Measurements from ENCODE around the gene ATP2A3.

The ATP2A3 gene

DNA sequence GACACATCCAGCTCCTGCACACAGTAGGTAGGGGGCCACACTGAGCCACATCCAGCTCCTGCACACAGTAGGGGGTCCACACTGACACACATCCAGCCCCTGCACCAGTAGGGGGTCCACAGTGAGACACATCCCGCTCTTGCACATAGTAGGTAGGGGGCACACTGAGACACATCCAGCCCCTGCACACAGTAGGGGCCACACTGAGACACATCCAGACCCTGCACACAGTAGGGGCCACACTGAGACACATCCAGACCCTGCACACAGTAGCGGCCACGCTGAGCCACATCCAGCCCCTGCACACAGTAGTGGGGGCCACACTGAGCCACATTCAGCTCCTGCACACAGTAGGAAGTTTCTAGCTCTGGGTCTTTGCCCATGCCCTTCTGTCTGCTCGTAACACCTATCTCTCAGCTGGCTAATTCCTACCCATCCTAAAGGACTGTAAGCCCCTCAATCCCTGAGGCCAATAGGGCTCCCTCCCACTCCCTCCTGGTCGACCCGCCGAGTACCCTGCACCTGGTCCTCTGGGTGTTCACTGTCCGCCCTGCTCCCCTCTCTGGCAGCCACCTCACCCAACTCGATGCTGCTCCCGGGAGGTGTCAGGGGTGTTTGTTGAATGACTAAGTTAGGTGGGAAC lies 9.4 kb upstream of the ATP2A3 start:
- DNase-seq (ENCODE audit: low spot score), result peak; percentile 38

DNA sequence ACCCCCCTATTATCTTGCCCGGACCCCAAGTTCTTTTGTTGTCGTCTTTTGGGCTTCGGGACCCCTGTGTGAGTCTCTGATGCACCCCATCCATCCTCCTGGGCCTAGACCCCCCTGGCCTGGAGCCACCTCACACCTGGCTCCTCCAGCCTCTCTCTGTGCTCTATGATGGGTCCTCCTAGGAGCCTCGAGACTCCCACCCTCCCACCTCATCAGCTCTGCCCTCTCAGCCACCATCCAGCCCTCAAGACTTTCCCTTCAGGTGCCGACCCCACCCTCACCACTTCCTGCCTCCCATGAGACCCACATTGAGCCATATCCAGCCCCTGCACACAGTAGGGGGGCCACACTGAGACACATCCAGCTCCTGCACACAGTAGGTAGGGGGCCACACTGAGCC lies 8.7 kb upstream of the ATP2A3 start:
- DNase-seq (ENCODE audit: low spot score), result peak; percentile 28

DNA sequence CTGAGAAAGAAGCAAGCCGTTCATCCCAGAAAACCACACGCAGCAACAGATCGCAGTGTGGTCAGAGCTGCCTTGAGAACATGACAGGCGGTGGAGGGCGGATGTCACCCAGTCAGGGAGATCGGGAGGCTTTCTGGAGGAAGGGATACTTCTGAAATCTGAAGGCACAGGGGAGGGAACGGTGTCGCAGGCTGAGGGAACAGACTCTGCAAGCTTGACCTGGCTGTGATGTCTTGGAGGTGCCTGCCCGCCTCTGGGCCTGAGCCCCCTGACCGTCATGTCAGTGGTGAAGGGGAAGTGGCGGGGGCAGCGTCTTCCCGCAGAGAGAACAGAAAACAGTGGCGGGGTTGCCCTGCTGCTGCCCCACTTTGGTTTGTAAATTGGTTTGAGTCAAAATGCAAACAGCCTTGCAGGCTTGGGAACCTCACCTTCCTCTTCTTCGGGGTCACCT lies 8.1 kb upstream of the ATP2A3 start:
- no peak for DNase-seq (ENCODE audit: low spot score)

DNA sequence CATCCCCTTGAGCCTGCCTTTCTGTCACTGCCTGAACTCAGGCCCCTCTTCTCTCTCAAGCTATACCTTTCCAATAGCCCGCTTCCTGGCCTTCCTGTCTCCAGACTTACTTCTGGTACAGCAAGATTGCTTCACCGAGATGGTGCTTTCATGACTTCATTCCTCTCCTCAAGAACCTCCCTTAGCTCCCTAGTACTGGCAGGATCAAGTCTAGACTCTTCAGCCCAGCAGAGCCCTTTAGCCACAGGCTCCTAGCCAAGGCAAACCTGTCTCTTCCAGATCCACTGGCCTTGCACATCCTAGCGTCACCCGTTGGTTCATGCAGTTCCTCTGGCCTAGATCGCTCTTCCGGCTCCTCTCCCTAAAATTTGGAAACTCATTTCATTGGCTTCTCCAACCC lies 6.4 kb upstream of the ATP2A3 start:
- DNase-seq (ENCODE audit: low spot score), result no peak

DNA sequence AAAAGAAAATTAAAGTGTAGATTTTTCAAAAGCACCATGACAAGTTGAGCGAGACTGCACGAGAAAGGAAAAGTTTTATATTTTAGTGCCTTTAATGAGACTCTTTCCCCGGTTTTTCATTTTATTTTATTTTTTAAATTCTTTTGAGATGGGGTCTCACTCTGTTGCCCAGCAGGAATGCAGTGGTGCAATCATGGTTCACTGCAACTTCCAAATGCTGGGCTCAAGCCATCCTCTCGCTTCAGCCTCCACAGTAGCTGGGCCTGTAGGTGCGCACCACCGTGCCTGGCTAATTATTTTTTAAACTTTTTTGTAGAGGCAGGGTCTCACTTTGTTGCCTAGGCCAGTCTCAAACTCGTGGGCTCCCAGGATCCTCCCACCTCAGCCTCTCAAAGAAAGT lies 5.7 kb upstream of the ATP2A3 start:
- no peak for DNase-seq (ENCODE audit: low spot score)

DNA sequence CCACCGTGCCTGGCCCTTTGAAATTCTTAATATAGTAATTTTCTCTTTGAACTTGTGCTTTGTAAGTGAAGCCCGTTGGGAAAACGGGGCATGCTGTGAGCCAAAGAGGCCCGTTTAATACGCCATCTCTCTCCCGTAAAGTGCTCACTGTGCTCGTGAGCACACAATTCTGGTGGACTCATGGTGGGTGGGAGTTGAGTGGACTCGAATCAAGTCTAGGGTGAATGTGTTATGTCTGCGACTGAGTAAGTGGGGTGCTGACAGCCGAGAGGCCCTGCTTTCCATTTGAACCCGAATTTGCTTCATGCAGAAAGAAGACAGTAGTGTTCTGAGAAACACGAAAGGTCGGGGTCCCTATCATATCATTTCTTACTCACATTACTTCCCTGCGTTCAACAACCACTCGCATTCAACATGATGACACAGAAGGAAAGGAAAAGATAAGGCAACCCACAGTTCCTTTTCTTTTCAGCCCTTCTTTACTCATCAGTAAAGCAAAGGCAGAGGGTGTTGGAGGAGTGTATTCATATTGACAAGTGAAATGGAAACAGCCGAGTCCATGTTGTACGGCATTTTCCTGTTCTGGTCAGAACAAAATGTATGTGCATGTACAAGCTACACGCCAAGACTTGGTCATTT lies 4.8 kb upstream of the ATP2A3 start:
- DNase-seq (ENCODE audit: low spot score), result no peak

DNA sequence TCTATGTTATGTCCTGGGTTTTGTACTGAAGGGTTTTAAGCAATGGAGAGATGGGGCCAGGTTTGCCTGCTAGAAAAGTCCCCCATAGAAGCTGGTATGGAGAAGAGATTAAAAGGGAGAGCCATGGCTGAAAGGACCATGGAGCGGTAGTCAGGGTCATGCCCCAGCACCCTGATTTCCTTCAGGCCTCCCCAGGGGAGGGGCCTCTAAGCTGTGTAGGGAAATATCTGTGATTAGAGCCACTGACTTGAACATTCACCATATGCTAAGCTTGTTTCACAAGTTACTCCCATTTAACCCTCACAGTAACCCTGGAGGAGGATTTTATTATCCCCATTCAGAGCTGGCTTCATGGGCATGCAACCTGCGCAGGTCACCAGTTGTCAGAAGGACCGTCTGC lies 3.8 kb upstream of the ATP2A3 start:
- DNase-seq (ENCODE audit: low spot score), result no peak

DNA sequence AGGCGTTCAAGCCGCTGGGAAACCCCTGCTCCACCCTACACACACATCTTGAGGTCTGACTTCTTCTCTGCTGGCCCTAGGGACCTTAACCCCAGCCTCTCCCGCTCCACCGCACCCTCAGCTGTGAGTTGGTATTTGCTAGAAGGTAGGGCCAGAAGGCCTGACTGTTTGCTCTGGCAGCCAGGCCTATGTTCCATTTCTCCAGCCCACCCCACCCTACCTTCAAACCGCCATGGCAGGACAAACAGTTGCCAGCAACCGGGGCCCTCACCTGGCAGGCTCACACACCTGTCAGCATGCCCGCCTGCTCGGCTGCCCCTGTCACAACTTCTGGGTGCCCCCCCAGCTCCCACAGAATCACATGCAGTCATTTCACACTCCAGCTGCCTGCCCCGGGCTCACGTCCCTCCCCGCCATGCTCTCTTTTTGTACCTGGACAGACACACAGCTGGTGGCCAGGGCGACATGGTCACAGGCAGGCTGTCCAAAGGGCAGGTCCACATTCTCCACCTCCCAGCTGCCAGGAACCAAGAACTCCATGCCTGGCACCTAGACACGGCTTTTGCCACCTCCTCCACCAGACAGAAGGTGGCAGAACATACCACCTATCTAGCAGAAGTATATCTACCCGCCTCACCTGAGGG lies 2.6 kb upstream of the ATP2A3 start:
- no peak for DNase-seq (ENCODE audit: low spot score)

DNA sequence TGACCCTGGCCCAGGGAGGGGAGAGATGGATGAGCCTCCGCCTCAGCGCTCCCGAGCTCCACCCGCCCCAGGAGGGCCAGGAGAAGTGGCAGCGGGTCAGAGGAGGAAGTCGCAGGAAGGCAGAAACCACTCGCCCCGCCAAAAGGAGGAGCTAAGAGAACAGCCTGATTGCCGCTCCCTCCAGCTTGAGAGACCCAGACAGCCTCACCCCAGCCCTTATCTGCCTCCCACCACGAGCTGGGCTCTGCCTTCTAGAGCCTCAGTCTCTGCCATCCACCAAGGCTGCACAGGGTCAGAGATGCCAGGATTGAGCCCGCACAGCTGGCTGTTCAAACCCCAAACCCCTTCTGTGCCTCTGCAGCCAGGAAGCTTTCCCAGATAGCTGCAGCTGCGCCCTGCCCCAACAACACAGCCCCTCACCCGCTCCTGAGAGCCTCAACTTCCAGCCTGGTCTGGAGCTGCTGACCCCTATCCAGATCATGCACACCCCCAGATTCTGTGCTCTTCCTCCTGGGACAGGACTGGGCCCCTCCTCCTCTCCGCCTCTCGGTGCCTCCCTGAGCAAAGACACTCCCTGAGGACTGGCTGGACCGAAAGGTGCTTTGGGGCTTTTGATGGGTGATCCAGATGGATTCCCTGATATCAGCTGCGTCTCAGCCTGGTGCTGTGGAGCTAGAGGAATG lies 1.0 kb upstream of the ATP2A3 start:
- DNase-seq (ENCODE audit: low spot score), result no peak

DNA sequence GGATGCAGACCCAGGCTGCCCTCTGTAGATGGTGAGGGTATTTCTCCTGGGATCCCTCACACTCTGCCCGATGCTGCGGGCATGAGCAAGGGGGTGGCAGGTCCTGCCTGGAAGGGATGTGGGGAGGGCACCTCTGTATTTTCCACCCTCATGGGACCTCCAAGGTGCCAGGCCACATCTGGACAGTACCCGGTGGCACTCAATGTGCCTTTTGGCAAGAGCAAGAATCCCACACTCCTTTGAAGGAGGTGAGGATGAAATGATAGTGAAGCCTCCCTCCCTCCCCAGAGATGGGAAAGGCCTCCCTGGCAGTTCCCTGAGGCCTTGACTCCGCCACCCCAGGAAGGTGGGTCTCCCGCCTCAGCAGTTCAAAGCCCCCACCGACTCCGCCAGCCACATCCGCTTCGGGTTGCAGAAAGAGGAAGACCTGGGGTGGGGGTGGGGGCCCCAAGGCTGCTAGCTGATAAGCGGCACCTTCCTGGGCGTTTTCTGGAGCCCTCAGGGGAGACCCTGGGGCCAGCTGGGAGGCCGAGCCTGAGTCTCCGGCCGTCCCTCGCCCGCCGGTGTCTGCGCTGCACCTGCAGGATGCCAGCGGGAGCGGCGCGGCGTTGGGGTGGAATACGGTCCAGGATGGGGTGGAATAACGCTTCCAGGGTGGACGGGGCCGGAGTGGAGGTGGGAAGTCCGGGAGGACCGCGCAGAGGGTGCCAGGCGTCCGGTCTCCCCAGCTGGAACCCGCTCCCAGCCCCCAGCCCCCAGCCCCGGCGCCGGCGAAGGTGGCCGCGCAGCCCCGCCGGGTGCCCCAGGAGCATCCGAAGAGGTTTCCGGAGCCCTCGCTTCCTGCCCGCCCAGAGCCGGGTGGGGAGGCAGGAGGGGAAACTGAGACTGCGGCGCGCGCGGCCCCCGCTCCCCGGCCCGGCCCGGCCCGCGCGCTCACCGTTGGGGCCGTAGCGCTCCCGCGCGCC lies 718 bp downstream of the ATP2A3 start:
- no peak for DNase-seq (ENCODE audit: low spot score)

DNA sequence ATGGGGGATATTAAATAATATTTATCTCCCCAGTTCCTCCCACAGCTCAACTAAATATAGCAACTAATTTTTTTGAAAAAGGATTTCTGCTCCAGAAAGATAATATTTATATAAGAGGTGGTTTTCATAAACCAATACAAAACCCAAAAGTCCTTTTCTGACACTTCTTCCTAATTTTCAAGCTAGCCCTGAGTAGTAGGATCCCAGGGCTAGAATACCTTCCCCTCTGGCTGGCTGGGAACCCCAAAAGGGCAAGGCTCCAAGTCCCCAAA lies 1.3 kb downstream of the ATP2A3 start:
- DNase-seq (ENCODE audit: low spot score), result no peak

DNA sequence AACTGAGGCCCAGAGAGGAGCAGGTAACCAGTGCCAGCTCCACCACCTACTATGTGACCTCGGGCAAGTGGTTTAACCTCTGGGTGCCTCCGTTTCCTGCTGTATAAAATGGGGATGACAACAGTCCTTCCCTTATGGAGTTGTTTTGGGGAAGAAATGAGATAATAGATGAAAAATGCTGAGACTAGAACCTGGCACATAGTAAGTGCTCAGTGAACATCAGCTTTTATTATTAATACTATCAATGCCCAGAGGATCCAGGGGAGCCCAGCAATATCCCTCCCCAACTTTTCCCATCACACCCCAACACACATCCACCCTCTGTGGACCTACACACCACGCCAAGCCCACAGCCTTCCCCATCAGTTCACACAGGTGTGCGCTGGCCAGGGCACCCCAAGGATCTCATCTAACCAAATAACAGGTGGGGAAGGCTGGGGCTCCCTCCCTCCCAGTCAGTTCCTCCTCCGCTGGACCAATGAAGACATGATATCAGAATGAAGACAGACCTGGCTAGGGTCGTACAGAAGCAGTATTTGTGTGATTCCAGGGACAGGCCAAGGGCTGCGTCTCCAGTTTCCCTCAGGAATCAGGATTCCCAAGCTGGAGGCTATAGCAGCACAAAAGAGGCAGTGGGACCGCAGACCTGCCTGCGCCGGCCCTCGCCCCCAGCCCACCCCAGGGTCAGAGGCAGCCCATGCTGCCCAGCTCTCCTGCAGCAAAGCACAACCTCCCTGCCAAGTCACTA lies 1.8 kb downstream of the ATP2A3 start:
- DNase-seq (ENCODE audit: low spot score), result no peak

DNA sequence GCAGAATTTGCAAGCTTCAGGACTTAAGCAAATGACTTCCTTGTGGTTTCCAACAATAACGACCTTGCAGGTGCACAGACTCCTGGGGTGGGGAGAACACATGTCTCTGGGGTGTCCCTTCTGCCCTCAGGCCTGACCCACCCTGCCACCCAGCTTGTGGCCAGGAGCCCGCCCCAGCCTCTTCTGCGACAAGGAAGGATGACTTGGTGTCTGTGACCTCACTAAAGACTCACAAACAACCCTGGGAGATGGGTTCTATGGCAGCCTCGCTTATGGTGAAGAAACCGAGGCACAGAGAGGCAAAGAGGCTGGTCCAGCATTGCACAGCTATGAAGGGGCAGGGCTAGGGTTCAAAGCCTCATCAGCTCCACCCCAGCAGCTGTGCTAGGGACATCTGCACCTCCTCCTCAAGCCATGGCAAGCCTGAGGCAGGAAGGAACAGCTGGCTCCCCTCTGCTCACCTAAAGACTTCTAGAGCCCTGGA lies 2.6 kb downstream of the ATP2A3 start:
- no peak for DNase-seq (ENCODE audit: low spot score)

DNA sequence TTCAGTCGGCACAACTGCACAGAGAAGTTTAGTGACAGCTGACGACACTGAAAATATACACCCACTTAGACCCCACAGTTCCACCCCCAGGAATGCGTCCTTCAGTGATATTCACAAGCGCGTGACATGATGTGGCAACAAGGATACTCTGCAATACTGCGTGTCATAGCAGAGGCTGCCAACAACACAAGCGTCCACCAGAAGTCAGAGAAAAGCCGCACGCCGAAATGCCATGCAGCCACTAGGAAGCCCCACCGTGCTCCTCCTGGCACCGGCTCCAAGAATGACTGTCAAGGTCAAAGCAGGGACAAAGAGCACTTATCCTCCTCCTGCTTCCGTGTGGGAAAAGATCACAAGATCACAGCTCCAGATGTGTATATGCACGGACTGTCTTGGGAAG lies 3.5 kb downstream of the ATP2A3 start:
- no peak for DNase-seq (ENCODE audit: low spot score)

DNA sequence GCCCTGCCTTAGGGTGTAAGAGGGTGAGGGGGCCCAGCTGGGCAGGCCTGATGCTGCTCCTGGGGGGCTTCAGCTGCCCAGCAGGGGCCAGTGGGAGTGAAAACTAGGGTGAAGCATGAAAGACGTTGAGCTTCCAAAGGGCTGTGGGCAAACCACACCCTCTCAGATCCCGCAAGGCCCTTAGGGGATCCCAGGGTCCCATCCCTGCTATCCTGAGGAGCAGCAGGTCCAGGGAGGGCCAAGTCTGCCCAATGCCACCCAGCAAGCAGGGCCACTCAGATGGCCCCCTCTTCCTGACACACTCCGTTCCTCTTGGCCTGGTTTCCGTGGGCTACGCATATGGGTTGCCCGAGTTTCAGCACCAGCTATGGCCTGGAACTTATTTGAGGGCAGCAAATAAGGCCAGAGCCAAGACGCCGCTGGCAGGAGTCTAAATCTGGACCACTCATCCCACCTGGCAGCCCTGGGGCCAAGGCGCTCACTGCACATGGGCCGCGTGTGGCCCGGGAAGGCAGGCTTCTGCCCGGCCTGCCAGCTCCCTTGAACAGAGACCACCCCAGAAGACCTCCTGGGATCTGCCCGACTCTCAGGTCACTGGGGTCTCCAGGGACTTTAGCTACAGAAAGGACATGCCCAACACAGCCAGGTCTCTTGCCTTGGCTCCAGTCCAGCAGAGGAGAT lies 4.2 kb downstream of the ATP2A3 start:
- no peak for DNase-seq (ENCODE audit: low spot score)

DNA sequence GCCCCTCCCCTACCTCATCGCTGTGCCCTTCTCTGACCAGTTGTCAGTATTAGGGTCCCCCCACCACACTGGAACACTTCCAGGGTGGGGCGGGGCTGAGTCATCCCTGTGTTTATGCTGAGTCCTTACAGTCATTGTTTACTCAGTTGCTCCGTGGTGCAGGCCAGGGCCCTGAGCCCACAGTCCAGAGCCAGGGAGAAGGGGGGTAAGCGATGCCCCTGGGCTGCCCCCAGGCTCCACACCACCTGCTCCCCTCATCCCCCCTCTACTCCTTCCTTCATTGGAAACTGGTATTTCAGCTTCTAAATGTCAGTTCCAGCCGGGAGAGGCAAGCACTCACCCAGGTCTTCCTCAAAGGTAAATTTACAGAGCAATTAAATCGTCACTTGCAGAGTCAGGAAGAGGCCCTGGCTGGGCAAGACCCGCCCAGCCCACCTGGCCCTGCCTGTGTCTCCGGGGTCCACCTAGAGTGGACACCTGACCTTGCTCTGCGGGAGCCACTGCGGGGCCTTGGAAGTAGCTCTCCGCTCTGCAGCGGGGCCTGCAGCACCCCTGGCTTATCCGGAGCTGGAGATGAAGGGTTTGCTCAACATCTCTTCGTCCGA lies 4.8 kb downstream of the ATP2A3 start:
- no peak for DNase-seq (ENCODE audit: low spot score)

DNA sequence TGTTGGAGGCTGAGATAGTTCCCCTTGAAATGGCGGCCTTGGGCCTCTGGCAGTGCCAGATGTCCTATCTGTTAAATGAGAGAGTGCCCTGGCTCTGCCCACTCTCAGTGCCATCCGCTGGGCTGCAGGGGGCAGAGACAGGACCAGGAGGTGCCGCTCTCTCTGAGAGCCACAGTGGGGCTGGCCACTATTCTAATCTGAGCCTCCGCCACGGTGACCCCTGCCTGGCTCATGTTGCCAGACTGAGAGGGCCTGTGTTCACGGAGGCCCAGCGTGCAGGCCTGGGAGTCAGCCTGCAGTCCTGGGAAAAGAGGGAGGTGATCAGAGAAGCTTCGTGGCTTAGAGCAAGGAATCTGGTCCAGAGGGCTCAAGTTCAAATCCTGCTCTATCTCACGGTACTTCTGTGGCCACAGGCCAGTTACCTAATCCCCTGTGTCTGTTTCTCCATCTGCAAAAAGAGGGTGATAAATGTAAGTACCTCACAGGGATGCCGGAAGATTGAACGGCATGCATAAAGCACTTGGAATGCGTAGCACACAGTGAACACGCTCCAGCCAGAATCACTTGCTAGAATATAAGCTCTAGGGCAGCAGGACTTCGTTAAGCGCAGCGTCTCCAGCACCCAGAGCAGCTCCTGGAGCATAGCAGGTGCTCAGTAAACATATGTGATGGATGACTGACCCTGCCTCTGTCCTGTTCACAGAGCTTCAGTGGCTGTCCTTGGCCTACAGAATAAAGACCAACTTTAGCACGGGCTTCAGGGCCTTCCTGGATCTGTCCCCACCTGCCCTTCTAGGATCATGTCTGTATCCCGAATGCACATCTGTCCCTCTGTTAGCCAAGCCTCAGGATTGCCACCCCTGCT lies 6.3 kb downstream of the ATP2A3 start:
- no peak for DNase-seq (ENCODE audit: low spot score)

DNA sequence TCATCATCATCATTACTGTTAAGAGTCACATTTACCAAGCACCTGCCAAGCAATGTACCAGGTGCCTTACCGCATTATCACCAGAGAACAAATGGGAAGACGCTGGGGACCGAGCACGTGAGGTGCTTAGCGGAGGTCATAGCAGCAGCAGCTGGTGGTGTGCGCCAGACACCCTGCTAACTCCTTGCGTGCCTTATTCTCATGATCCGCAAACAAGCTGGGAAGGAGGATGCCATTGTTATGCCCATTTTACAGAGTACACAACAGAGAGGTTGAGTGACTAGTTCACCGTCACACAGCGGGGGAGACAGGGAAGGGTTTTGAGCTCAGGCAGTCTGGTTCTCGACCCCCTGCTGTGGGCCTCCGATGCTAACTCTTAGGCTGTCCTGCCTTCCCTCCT lies 7.3 kb downstream of the ATP2A3 start:
- DNase-seq (ENCODE audit: low spot score), result no peak

DNA sequence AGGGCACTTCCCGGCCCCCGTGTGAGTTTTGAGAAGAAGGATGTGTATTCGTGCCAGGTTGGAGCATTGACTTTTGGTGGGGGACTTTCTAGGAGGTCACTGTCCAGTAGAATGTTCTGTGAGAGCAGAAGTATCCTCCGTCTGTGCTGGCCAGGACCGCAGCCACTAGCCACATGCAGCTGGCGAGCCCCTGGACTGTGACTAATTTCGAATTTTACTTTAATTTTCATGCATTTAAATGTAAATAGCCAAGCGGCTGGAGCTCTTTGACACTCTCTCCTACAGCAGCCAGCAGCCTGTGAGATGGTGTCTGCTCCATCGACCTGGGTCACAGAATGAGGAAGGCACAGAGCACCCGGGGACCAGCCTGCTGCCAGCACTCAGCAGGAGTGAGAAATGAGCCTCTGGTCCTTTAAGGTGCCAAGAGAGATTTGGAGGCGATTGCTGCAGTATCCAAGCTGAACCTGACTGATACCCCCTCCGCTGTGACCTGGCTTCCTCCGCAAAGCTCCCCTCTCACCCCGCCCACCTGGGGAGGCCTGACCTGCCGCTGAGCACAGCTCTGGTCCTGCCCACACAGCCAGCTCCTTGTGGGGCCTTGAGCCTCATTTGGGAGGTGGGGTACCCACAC lies 7.8 kb downstream of the ATP2A3 start:
- no peak for DNase-seq (ENCODE audit: low spot score)
